Measurements from ENCODE around the gene HEYL. TPM values are rescaled to one million over a fixed set of nuclear protein-coding genes. Genes with fewer than 3 reads are reported as not detected.
"Not testable (repeated sequence)": the region's sequence is repeated elsewhere in the genome, so short reads cannot be mapped to it uniquely, and the experiment has no call there.

HEYL gene
- total and polyA plus RNA-seq, 2 donors, result 0.42 to 2.6 TPM

GRCh38 chr1:39614488-39614887 lies 25.0 kb downstream of the HEYL start:
- H3K4me3 ChIP-seq (ENCODE audit: low read length in 2 of 2), result no peak overlapping the region
- WGBS, result 95% methylated on average over 6 of the region's 6 CpGs

GRCh38 chr1:39613250-39613649 lies 26.2 kb downstream of the HEYL start:
- Histone ChIP-seq H3K36me3 (ENCODE audit: control insufficient read depth in 2 of 2, insufficient read depth in 2 of 2, low read length in 1 of 2) (no peaks in the 10 kb centered on the region), H3K27ac (ENCODE audit: low read depth in 1 of 2, low read length in 1 of 2) (no peak overlapping the region), H3K4me1 (ENCODE audit: control insufficient read depth in 2 of 2, insufficient read depth in 2 of 2, low read length in 2 of 2) (peaks cover 0 to 2% of the 10 kb centered on the region in 2 donors), H3K27me3 (ENCODE audit: control insufficient read depth in 2 of 2, insufficient read depth in 1 of 2, low read length in 1 of 2) (peaks cover 0 to 33% of the 10 kb centered on the region in 2 donors), H3K9me3 (ENCODE audit: control insufficient read depth in 2 of 2, insufficient read depth in 1 of 2, low read length in 1 of 2) (peaks cover 0 to 2% of the 10 kb centered on the region in 2 donors), H3K4me3 (ENCODE audit: low read length in 2 of 2) (no peak overlapping the region)
- DNase-seq (ENCODE audit: low read depth in 6 of 9, low spot score in 9 of 9), result no peak
- 96% methylated on average over 6 of the region's 6 CpGs for WGBS

More at GRCh38 chr1:39614488-39614887, 25.0 kb downstream of the HEYL start:
- Histone ChIP-seq H3K4me1 (ENCODE audit: control insufficient read depth in 2 of 2, insufficient read depth in 2 of 2, low read length in 2 of 2) (peaks cover 0 to under 1% of the 10 kb centered on the region in 2 donors), H3K9me3 (ENCODE audit: control insufficient read depth in 2 of 2, insufficient read depth in 1 of 2, low read length in 1 of 2) (peaks cover 0 to 2% of the 10 kb centered on the region in 2 donors), H3K36me3 (ENCODE audit: control insufficient read depth in 2 of 2, insufficient read depth in 2 of 2, low read length in 1 of 2) (no peaks in the 10 kb centered on the region), H3K27me3 (ENCODE audit: control insufficient read depth in 2 of 2, insufficient read depth in 1 of 2, low read length in 1 of 2) (peaks cover 0 to 30% of the 10 kb centered on the region in 2 donors), H3K27ac (ENCODE audit: low read depth in 1 of 2, low read length in 1 of 2) (no peak overlapping the region)
- DNase-seq (ENCODE audit: low read depth in 6 of 9, low spot score in 9 of 9), result no peak

GRCh38 chr1:39609618-39610331 lies 29.7 kb downstream of the HEYL start:
- 38% methylated on average over 42 of the region's 42 CpGs for WGBS
- no peak overlapping the region for H3K27ac ChIP-seq (ENCODE audit: low read depth in 1 of 2, low read length in 1 of 2)
- H3K4me1 ChIP-seq (ENCODE audit: control insufficient read depth in 2 of 2, insufficient read depth in 2 of 2, low read length in 2 of 2), result peaks cover 0 to 2% of the 10 kb centered on the region in 2 donors
- peaks cover 0 to 27% of the 10 kb centered on the region in 2 donors for H3K27me3 ChIP-seq (ENCODE audit: control insufficient read depth in 2 of 2, insufficient read depth in 1 of 2, low read length in 1 of 2)
- no peak overlapping the region for H3K4me3 ChIP-seq (ENCODE audit: low read length in 2 of 2)
- peaks cover 0 to 2% of the 10 kb centered on the region in 2 donors for H3K9me3 ChIP-seq (ENCODE audit: control insufficient read depth in 2 of 2, insufficient read depth in 1 of 2, low read length in 1 of 2)
- no peaks in the 10 kb centered on the region for H3K36me3 ChIP-seq (ENCODE audit: control insufficient read depth in 2 of 2, insufficient read depth in 2 of 2, low read length in 1 of 2)
- peak; percentile 8 to 81 (median 40) for DNase-seq (ENCODE audit: low read depth in 6 of 9, low spot score in 9 of 9)

GRCh38 chr1:39608921-39609320 lies 30.5 kb downstream of the HEYL start:
- Histone ChIP-seq H3K27ac (ENCODE audit: low read depth in 1 of 2, low read length in 1 of 2) (no peak overlapping the region), H3K27me3 (ENCODE audit: control insufficient read depth in 2 of 2, insufficient read depth in 1 of 2, low read length in 1 of 2) (peaks cover 0 to 27% of the 10 kb centered on the region in 2 donors), H3K36me3 (ENCODE audit: control insufficient read depth in 2 of 2, insufficient read depth in 2 of 2, low read length in 1 of 2) (no peaks in the 10 kb centered on the region), H3K4me1 (ENCODE audit: control insufficient read depth in 2 of 2, insufficient read depth in 2 of 2, low read length in 2 of 2) (peaks cover 0 to 2% of the 10 kb centered on the region in 2 donors), H3K9me3 (ENCODE audit: control insufficient read depth in 2 of 2, insufficient read depth in 1 of 2, low read length in 1 of 2) (peaks cover 0 to 2% of the 10 kb centered on the region in 2 donors), H3K4me3 (ENCODE audit: low read length in 2 of 2) (no peak overlapping the region)
- DNase-seq (ENCODE audit: low read depth in 6 of 9, low spot score in 9 of 9), result no peak
- whole genome bisulfite sequencing, result 93% methylated on average over 8 of the region's 8 CpGs

GRCh38 chr1:39603677-39604076 lies 35.8 kb downstream of the HEYL start:
- not testable (repeated sequence) for H3K4me1 ChIP-seq (ENCODE audit: control insufficient read depth in 2 of 2, insufficient read depth in 2 of 2, low read length in 2 of 2); H3K27me3 ChIP-seq (ENCODE audit: control insufficient read depth in 2 of 2, insufficient read depth in 1 of 2, low read length in 1 of 2); H3K36me3 ChIP-seq (ENCODE audit: control insufficient read depth in 2 of 2, insufficient read depth in 2 of 2, low read length in 1 of 2); H3K27ac ChIP-seq (ENCODE audit: low read depth in 1 of 2, low read length in 1 of 2); DNase-seq (ENCODE audit: low read depth in 6 of 9, low spot score in 9 of 9); H3K9me3 ChIP-seq (ENCODE audit: control insufficient read depth in 2 of 2, insufficient read depth in 1 of 2, low read length in 1 of 2); H3K4me3 ChIP-seq (ENCODE audit: low read length in 2 of 2)
- 89% methylated on average over 3 of the region's 3 CpGs for whole genome bisulfite sequencing

GRCh38 chr1:39601667-39602255 lies 37.7 kb downstream of the HEYL start:
- 97% methylated on average over 8 of the region's 8 CpGs for whole genome bisulfite sequencing
- H3K4me3 ChIP-seq (ENCODE audit: low read length in 2 of 2); H3K27ac ChIP-seq (ENCODE audit: low read depth in 1 of 2, low read length in 1 of 2); H3K9me3 ChIP-seq (ENCODE audit: control insufficient read depth in 2 of 2, insufficient read depth in 1 of 2, low read length in 1 of 2); H3K36me3 ChIP-seq (ENCODE audit: control insufficient read depth in 2 of 2, insufficient read depth in 2 of 2, low read length in 1 of 2); DNase-seq (ENCODE audit: low read depth in 6 of 9, low spot score in 9 of 9); H3K27me3 ChIP-seq (ENCODE audit: control insufficient read depth in 2 of 2, insufficient read depth in 1 of 2, low read length in 1 of 2); H3K4me1 ChIP-seq (ENCODE audit: control insufficient read depth in 2 of 2, insufficient read depth in 2 of 2, low read length in 2 of 2): not testable (repeated sequence)

GRCh38 chr1:39596163-39596562 lies 43.3 kb downstream of the HEYL start:
- DNase-seq (ENCODE audit: low read depth in 6 of 9, low spot score in 9 of 9), result no peak
- Histone ChIP-seq H3K27ac (ENCODE audit: low read depth in 1 of 2, low read length in 1 of 2) (no peak overlapping the region), H3K4me3 (ENCODE audit: low read length in 2 of 2) (no peak overlapping the region), H3K36me3 (ENCODE audit: control insufficient read depth in 2 of 2, insufficient read depth in 2 of 2, low read length in 1 of 2) (no peaks in the 10 kb centered on the region), H3K27me3 (ENCODE audit: control insufficient read depth in 2 of 2, insufficient read depth in 1 of 2, low read length in 1 of 2) (peaks cover 0 to 15% of the 10 kb centered on the region in 2 donors), H3K9me3 (ENCODE audit: control insufficient read depth in 2 of 2, insufficient read depth in 1 of 2, low read length in 1 of 2) (no peaks in the 10 kb centered on the region), H3K4me1 (ENCODE audit: control insufficient read depth in 2 of 2, insufficient read depth in 2 of 2, low read length in 2 of 2) (peaks cover 0 to 2% of the 10 kb centered on the region in 2 donors)
- 95% methylated on average over 6 of the region's 6 CpGs for WGBS

- Histone ChIP-seq H3K36me3 (ENCODE audit: control insufficient read depth in 2 of 2, insufficient read depth in 2 of 2, low read length in 1 of 2) (no peaks in the 10 kb centered on the region), H3K4me3 (ENCODE audit: low read length in 2 of 2) (no peak overlapping the region), H3K9me3 (ENCODE audit: control insufficient read depth in 2 of 2, insufficient read depth in 1 of 2, low read length in 1 of 2) (no peaks in the 10 kb centered on the region), H3K27me3 (ENCODE audit: control insufficient read depth in 2 of 2, insufficient read depth in 1 of 2, low read length in 1 of 2) (peaks cover 0 to 15% of the 10 kb centered on the region in 2 donors), H3K4me1 (ENCODE audit: control insufficient read depth in 2 of 2, insufficient read depth in 2 of 2, low read length in 2 of 2) (peaks cover 0 to 2% of the 10 kb centered on the region in 2 donors), H3K27ac (ENCODE audit: low read depth in 1 of 2, low read length in 1 of 2) (no peak overlapping the region)
- DNase-seq (ENCODE audit: low read depth in 6 of 9, low spot score in 9 of 9), result no peak
- WGBS, result 99% methylated on average over 4 of the region's 4 CpGs
Measured at GRCh38 chr1:39593386-39593785, 46.1 kb downstream of the HEYL start.

GRCh38 chr1:39592069-39592468 lies 47.4 kb downstream of the HEYL start:
- DNase-seq (ENCODE audit: low read depth in 6 of 9, low spot score in 9 of 9), result no peak
- Histone ChIP-seq H3K36me3 (ENCODE audit: control insufficient read depth in 2 of 2, insufficient read depth in 2 of 2, low read length in 1 of 2) (no peaks in the 10 kb centered on the region), H3K4me3 (ENCODE audit: low read length in 2 of 2) (no peak overlapping the region), H3K27me3 (ENCODE audit: control insufficient read depth in 2 of 2, insufficient read depth in 1 of 2, low read length in 1 of 2) (peaks cover 0 to 15% of the 10 kb centered on the region in 2 donors), H3K9me3 (ENCODE audit: control insufficient read depth in 2 of 2, insufficient read depth in 1 of 2, low read length in 1 of 2) (no peaks in the 10 kb centered on the region), H3K27ac (ENCODE audit: low read depth in 1 of 2, low read length in 1 of 2) (no peak overlapping the region), H3K4me1 (ENCODE audit: control insufficient read depth in 2 of 2, insufficient read depth in 2 of 2, low read length in 2 of 2) (peaks cover 0 to 2% of the 10 kb centered on the region in 2 donors)
- 95% methylated on average over 4 of the region's 4 CpGs for WGBS

Measured in thymus (tissue), 11 donors.